HepG2 (cell line): ENCODE measurements around the gene NAPEPLD. TPM values are rescaled to one million over a fixed set of nuclear protein-coding genes. Genes with fewer than 3 reads are reported as not detected.

Experiments
- FOXP1 ChIP-seq, 2 experiments: fragments of 450-650 bp in 1 of 2; IDR thresholded peaks; 2 replicates each; pipeline ENCODE4 v1.6.1; 2017 to 2018; ENCODE audit warnings: antibody characterized with exemption in 1 of 2
- GABPB1 ChIP-seq: IDR thresholded peaks from 2 replicates; pipeline ENCODE4 v1.6.1; 2016; ENCODE audit warnings: mild to moderate bottlenecking, missing genetic modification reagents, moderate library complexity, missing compliant biosample characterization
- HMGA1 ChIP-seq: sonication (generic); formaldehyde crosslinking; conservative IDR thresholded peaks from 2 replicates; pipeline ENCODE4 v1.4.0; 2020; ENCODE audit warnings: missing genetic modification reagents
- HNRNPLL ChIP-seq: fragments of 200-400 bp; formaldehyde crosslinking; IDR thresholded peaks from 2 replicates; pipeline ENCODE4 v1.6.1; 2017; ENCODE audit warnings: mild to moderate bottlenecking, low read depth, low read length; ENCODE audit not compliant: poor library complexity, severe bottlenecking
- HOXA7 ChIP-seq: sonication (generic); formaldehyde crosslinking; IDR thresholded peaks from 2 replicates; pipeline ENCODE4 v1.8.1; 2022; ENCODE audit warnings: mild to moderate bottlenecking, missing genetic modification reagents, moderate library complexity
- IKZF5 ChIP-seq: IDR thresholded peaks from 2 replicates; pipeline ENCODE4 v1.6.1; 2018; ENCODE audit warnings: missing genetic modification reagents, mild to moderate bottlenecking, missing compliant biosample characterization
- JUN ChIP-seq: sonication (generic); formaldehyde crosslinking; IDR thresholded peaks from 2 replicates; pipeline ENCODE4 v1.4.0; 2020; ENCODE audit warnings: mild to moderate bottlenecking, missing genetic modification reagents
- KLF11 ChIP-seq: IDR thresholded peaks from 2 replicates; pipeline ENCODE4 v1.6.1; 2016; ENCODE audit warnings: missing compliant biosample characterization
- KLF13 ChIP-seq: sonication (generic); formaldehyde crosslinking; IDR thresholded peaks from 2 replicates; pipeline ENCODE4 v1.4.0; 2020; ENCODE audit warnings: mild to moderate bottlenecking, missing genetic modification reagents
- NCOA5 ChIP-seq: sonication (generic); formaldehyde crosslinking; IDR thresholded peaks from 2 replicates; pipeline ENCODE4 v1.4.0; 2020; ENCODE audit warnings: missing genetic modification reagents
- NR2F6 ChIP-seq, 2 experiments: IDR thresholded peaks; 2 replicates each; pipeline ENCODE4 v1.6.1; 2016; ENCODE audit warnings: antibody characterized with exemption in 1 of 2, mild to moderate bottlenecking in 1 of 2
- SYNCRIP ChIP-seq: fragments of 200-400 bp; formaldehyde crosslinking; IDR thresholded peaks from 2 replicates; pipeline ENCODE4 v1.6.1; 2018; ENCODE audit warnings: mild to moderate bottlenecking, low read depth, low read length; ENCODE audit not compliant: insufficient read depth
- U2AF1 ChIP-seq: fragments of 200-400 bp; formaldehyde crosslinking; optimal IDR thresholded peaks from 2 replicates; pipeline ENCODE3; 2017; ENCODE audit warnings: mild to moderate bottlenecking, low read depth, low read length
- ZNF614 ChIP-seq: IDR thresholded peaks from 2 replicates; pipeline ENCODE4 v1.6.1; 2018; ENCODE audit warnings: missing biosample characterization, missing genetic modification reagents, inconsistent platforms, borderline replicate concordance
- ZNF777 ChIP-seq: sonication (generic); formaldehyde crosslinking; IDR thresholded peaks from 2 replicates; pipeline ENCODE4 v1.4.0; 2020; ENCODE audit warnings: missing genetic modification reagents
- polyA plus RNA-seq, 8 experiments: library from polyadenylated mRNA; depleted of rRNA in 3 of 8; stranded (reverse) in 7 of 8; unstranded in 1 of 8; fragments of >200 nt; fragmentation: Illumina TruSeq in 4 of 8; extraction: Trizol in 4 of 8; gene quantifications; 2 replicates each; pipeline versions ENCODE4 v1.2.1 to v1.2.3, GENCODE V29; 2011 to 2016; ENCODE audit warnings: low read depth in 4 of 8, missing spikeins in 1 of 8, mixed read lengths in 1 of 8; ENCODE audit not compliant: insufficient read depth in 1 of 8
- total RNA-seq, 5 experiments: library from RNA; depleted of rRNA; stranded (reverse); fragments of >200 nt; fragmentation: Illumina TruSeq; extraction: Trizol; gene quantifications; 2 replicates each; pipeline ENCODE4 v1.2.3, GENCODE V29; 2016; ENCODE audit warnings: low read depth in 1 of 5
- TF ChIP-seq, protein P1 (sequence below): sonication (generic); formaldehyde crosslinking; IDR thresholded peaks from 2 replicates; pipeline ENCODE4 v1.9.0; 2021; ENCODE audit warnings: missing genetic modification reagents, borderline replicate concordance
- TF ChIP-seq, protein P2 (sequence below): sonication (generic); formaldehyde crosslinking; IDR thresholded peaks from 2 replicates; pipeline ENCODE4 v1.4.0; 2020; ENCODE audit warnings: missing genetic modification reagents

NAPEPLD gene
- total and polyA plus RNA-seq, 2 of the 13 experiments (the other 11 are each of a cell fraction or from before 2014, with no cell fraction given): 3.4 to 5.6 TPM

GRCh38 chr7:103148994-103149807, at the start of gene NAPEPLD (continued):
- peak; percentile 41; the same call in 1 of the 2 replicates for TF ChIP-seq IKZF5 (CRISPR knock-in tag)
- no peak for TF ChIP-seq NCOA5 (CRISPR knock-in tag)
- TF ChIP-seq FOXP1 (IDR thresholded peaks at IDR 0.05): no peak
- TF ChIP-seq FOXP1 (CRISPR knock-in tag; IDR thresholded peaks at IDR 0.05): no peak
- TF ChIP-seq U2AF1: no peak
- TF ChIP-seq GABPB1 (CRISPR knock-in tag): peak; percentile 90
- TF ChIP-seq SYNCRIP: no peak
- TF ChIP-seq, protein P1, sequence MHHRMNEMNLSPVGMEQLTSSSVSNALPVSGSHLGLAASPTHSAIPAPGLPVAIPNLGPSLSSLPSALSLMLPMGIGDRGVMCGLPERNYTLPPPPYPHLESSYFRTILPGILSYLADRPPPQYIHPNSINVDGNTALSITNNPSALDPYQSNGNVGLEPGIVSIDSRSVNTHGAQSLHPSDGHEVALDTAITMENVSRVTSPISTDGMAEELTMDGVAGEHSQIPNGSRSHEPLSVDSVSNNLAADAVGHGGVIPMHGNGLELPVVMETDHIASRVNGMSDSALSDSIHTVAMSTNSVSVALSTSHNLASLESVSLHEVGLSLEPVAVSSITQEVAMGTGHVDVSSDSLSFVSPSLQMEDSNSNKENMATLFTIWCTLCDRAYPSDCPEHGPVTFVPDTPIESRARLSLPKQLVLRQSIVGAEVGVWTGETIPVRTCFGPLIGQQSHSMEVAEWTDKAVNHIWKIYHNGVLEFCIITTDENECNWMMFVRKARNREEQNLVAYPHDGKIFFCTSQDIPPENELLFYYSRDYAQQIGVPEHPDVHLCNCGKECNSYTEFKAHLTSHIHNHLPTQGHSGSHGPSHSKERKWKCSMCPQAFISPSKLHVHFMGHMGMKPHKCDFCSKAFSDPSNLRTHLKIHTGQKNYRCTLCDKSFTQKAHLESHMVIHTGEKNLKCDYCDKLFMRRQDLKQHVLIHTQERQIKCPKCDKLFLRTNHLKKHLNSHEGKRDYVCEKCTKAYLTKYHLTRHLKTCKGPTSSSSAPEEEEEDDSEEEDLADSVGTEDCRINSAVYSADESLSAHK (CRISPR knock-in tag): no peak
- TF ChIP-seq JUN: no peak
- no peak for TF ChIP-seq KLF13 (CRISPR knock-in tag)
- TF ChIP-seq ZNF614: peak; percentile 30; the same call in 1 of the 2 replicates
- TF ChIP-seq, protein P2, sequence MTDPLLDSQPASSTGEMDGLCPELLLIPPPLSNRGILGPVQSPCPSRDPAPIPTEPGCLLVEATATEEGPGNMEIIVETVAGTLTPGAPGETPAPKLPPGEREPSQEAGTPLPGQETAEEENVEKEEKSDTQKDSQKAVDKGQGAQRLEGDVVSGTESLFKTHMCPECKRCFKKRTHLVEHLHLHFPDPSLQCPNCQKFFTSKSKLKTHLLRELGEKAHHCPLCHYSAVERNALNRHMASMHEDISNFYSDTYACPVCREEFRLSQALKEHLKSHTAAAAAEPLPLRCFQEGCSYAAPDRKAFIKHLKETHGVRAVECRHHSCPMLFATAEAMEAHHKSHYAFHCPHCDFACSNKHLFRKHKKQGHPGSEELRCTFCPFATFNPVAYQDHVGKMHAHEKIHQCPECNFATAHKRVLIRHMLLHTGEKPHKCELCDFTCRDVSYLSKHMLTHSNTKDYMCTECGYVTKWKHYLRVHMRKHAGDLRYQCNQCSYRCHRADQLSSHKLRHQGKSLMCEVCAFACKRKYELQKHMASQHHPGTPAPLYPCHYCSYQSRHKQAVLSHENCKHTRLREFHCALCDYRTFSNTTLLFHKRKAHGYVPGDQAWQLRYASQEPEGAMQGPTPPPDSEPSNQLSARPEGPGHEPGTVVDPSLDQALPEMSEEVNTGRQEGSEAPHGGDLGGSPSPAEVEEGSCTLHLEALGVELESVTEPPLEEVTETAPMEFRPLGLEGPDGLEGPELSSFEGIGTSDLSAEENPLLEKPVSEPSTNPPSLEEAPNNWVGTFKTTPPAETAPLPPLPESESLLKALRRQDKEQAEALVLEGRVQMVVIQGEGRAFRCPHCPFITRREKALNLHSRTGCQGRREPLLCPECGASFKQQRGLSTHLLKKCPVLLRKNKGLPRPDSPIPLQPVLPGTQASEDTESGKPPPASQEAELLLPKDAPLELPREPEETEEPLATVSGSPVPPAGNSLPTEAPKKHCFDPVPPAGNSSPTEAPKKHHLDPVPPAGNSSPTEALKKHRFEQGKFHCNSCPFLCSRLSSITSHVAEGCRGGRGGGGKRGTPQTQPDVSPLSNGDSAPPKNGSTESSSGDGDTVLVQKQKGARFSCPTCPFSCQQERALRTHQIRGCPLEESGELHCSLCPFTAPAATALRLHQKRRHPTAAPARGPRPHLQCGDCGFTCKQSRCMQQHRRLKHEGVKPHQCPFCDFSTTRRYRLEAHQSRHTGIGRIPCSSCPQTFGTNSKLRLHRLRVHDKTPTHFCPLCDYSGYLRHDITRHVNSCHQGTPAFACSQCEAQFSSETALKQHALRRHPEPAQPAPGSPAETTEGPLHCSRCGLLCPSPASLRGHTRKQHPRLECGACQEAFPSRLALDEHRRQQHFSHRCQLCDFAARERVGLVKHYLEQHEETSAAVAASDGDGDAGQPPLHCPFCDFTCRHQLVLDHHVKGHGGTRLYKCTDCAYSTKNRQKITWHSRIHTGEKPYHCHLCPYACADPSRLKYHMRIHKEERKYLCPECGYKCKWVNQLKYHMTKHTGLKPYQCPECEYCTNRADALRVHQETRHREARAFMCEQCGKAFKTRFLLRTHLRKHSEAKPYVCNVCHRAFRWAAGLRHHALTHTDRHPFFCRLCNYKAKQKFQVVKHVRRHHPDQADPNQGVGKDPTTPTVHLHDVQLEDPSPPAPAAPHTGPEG (CRISPR knock-in tag): no peak; the same call in 1 of the 2 replicates
- peak; percentile 82 for TF ChIP-seq HNRNPLL
- TF ChIP-seq ZNF777 (CRISPR knock-in tag): no peak
- TF ChIP-seq HOXA7 (CRISPR knock-in tag): no peak
- TF ChIP-seq KLF11: peak; percentile 63; the same call in 1 of the 2 replicates
- no peak for TF ChIP-seq HMGA1 (CRISPR knock-in tag)
- TF ChIP-seq NR2F6 (IDR thresholded peaks at IDR 0.05): no peak
- no peak for TF ChIP-seq NR2F6 (CRISPR knock-in tag; IDR thresholded peaks at IDR 0.05)
